RPMI7951 (cell line): ENCODE data around the gene SHB. TPM values are rescaled to one million over a fixed set of nuclear protein-coding genes. Genes with fewer than 3 reads are reported as not detected.

Source experiments
- DNase-seq: peaks from one replicate; pipeline ENCODE4 v3.0.0-alpha.2; 2012; ENCODE audit warnings: low read depth
- total RNA-seq: library from RNA; depleted of rRNA; stranded (reverse); fragments of >200 nt; shearing (Covaris generic); gene quantifications from 2 replicates; pipeline ENCODE4 v1.2.3, GENCODE V29; 2014

Gene SHB
- total RNA-seq, 1 experiment from 2014 or later, result 10.0 TPM

DNA sequence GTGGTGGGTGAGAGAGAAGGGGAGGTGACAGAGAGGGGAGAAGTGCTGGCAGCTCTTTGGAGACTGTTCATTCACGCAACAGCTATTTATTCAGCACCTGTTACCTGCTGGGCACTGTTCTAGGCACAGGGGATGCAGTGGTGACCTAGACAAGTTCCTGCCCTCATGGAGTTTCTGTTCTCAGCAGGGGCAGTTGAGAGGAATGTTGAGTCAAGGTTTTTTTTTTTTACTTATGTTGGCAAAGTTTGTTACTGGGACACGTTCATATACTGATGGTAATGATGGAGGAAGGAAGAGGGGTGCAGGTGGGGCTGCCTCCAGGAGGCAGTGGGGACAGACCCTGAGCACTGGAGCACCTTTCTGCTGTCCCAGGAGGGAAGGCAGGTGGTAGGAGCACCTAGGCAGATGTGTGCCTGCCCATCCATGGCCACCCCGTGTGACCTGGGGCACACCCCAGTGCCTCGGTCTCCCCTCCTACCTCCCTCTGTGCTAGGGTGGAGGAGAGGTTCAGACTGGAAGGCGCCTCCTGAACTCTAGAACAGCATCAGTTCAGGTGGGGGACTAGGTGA, 115.7 kb downstream of the SHB start:
- DNase-seq, result no peak

- peak; percentile 91 for DNase-seq
These were observed 116.3 kb downstream of the SHB start for GRCh38 chr9:37952731-37953130.

GRCh38 chr9:37951671-37952449, 117.2 kb downstream of the SHB start:
- no peak for DNase-seq

DNA sequence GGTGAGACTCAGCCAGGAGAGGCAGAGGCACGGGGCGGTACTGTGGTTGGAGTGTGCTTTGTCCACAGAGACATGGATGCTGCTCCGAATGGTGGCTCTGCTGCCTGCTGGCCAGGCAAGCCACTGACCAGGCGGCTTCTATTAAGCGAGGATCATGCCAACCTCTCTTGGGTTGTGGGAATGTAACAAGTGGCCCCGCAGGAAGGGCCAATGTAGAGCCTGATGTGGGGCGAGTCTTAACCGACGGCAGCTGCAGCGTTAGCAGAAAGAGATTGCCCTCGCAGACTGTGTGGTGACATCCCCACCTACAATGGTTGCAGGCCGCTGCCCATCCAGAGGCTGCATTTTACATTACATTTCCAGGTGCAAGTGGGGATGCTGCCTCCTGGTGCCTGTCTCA, 118.5 kb downstream of the SHB start:
- DNase-seq, result no peak

GRCh38 chr9:37949576-37949975, 119.5 kb downstream of the SHB start:
- no peak for DNase-seq

DNA sequence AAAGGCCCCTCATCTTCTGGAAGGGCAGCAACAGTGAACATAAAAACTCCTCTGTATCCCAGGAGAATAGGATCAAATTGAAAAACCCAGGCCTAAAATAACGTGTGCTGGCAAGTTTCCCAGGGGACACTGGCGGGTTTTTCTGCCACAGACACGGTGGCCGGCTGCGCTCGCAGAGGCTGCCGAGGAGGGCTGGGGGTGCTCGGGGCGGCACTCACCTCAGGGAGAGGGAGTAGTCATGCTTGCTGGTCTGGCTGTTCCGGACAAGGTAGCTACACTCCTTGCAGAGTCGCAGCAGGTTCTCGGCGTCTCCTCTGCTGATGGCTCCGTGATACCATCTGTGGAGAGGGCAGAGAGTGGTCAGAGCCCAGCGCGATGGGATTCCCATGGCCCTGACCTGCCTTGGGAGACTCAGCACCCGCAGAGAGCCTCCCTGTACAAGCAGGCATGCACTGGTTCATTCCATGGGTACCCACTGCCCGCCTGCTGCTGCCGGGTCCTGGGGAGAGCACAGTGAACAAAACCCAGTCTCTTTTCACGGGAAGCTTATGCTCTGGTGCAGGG, 120.5 kb downstream of the SHB start:
- no peak for DNase-seq

DNA sequence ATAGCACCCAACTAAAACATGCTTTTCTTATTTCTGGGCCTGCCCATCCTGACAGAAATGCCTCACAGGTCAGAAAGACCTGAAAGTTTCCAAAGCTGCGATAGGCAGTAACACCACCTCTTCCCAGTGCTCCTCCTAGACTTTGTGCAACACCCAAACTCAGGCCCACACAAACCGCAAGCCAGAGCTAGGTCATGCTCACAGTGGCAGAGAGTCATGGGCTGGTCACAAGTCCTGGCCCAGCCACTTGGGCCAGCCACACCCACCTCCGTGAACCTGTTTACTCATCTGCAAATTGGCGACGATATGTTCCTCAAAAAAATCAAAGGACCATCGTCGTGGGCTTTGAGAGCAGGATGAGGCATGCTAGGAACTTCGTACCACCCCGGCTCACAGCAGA, 121.0 kb downstream of the SHB start:
- DNase-seq, result peak; percentile 55

DNA sequence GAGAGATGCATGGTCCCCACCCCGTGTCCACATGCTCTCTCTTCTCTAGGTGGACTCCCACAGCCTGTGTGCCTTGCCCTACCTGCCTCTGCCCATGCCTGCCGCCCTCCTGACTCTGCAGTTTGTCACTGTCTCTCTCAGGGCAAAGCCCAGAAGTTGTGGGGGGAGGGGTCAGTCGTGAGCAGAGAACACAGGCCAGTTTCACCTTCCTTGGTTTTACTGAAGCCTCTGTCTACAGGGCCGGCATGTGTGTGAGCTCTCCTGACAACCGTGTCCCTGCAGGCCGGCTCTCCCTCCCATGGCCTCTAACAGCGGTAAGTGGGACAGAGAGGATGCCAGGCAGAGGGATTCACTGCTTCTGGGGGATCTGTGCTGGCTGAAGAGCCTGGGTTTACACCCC, 121.6 kb downstream of the SHB start:
- no peak for DNase-seq

GRCh38 chr9:37946971-37947370, 122.1 kb downstream of the SHB start:
- no peak for DNase-seq

DNA sequence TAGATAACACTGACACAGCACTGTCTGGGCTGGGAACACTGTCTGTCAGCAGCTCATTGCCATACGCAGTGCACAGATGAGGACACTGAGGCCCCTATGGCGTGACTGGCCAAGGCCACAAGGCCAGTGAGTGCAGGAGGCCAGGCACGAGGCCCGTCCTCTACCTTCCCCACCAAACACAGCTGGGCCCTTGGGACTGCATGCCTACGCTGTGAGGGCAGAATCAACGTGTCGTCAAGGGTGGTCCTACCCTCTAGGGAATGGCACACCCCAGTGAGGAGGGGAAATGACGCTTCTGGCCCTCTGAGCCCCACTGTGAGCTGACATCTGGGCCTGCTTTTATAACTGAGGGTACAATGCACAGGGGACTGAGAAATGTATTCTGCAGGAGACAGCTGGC, 123.0 kb downstream of the SHB start:
- no peak for DNase-seq

DNA sequence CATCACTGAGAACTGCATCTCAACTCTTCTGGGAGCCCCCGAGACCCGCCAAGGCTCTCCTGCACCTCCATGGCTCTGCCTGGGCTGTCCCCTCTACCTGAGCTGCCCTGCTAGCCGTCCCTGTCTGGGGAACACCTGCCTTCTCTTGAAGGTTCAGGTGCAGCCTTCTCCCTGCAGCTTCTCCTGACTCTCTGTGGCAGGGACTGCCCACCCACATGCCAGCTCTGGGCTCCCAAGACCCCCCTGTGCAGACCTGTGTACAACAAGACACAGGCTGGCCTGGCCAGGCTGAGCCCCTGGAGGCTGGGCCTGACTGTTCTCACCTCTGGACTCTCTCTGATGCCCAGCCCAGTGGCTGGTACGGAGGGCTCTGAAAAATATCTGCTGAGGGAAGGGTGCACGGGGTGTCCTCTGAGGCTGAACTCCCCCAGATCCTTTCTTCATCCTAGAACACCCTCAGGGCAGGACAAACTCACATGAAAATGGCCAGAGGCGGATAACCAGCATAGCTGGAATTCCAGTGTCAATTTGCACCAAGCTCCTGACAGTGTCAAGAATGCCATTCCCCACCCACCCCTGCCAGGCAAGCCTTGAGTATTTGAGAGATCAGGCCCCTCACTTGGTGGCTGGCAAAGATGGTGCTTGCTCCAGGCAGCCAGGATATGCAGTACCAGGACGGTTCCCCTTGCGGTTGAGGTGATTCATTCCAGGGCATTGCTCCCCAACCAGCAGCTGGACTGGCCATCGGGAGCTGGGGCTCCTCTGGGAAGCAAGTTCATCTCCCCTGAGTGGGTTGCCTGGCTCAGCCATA, 124.2 kb downstream of the SHB start:
- DNase-seq, result peak; percentile 87

GRCh38 chr9:37944266-37944650, 124.8 kb downstream of the SHB start:
- DNase-seq, result peak; percentile 66

DNA sequence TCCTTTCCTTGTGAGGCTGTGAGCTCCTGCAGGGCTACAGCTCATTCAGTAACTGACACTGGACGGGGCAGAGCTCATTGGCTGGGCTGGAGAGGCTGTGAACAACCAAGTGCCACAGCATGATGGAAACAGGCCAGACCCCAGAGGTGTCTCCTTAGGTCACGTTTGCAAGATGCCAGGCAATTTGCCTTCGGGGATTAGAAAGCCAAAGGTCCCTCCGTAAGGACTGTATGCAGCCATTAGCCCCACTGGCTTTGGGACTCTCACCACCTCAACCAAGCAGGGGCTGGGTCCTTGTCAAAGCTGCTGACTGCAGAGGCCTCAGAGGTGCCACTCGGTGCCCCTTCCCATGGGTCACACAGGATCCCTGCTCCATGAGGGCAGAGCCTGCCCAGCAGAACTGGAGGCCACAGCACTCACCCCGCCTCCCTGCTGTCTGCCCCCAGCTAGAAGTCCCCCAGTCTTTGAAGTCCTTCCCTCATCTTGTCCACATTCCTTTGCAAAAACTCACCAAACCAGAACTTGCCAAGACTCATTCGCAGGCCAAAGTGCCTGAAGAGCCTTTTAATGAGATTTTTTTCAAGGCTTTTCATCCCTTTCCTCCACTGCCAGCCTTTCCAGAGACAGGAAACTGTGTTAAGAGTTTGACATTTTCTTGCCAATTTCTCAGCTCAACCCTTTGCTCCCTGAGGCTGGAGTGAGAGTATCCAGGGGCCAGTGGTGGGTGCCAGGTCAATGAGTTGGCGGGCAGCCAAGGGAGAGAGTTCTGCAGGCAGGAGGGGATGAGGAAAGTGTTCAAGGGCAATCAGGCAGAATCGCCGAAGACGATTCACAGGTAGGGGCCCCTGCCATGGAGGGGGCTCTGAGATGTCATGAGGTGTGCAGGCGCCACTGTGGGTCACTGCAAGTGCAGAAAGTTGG, 125.4 kb downstream of the SHB start:
- DNase-seq, result peak; percentile 98

GRCh38 chr9:37942621-37943344, 126.2 kb downstream of the SHB start:
- no peak for DNase-seq

DNA sequence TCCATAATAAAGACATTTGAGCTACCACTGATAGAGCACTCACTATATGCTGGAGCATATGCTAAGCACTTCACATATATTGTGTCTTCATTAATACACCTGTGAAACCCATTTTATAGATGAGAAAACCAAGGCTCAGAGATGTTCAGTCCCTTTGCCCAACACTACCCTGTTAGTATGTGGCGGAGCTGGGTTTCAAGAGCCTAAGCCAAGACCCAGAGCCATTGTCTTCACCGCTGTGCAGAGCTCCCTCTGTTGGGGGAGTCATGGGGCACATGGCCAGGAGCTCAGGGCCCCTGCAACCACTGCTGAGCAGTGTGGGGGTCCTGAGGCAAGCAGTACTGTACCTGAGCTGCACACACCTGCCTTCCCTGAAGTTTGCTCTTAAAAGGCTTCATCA, 127.8 kb downstream of the SHB start:
- no peak for DNase-seq

DNA sequence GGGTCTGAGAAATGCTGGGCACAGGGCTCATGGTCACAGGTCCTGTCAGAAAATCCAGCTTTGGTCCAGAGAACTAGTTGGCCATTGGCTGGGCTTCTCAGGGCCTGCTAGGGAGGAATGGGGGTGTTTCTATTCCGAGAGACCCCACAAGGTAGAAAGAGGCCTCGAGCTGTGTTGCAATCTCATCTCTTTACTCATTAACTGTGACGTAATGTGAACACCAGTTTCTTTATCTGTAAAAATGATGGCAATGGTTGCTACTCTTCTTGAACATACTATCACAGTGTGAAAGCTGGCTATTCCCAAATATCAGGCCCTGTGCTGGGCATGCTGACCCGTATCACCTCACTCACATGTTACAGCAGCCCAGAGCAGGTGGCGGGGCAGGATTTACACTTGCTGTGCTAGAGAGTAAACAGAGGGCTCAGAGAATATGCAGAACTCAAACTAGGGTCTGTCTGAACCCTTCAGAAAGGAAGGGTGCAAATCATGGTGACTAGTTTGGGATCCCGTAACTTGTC, 129.4 kb downstream of the SHB start:
- no peak for DNase-seq

- DNase-seq, result peak; percentile 98
These were observed 130.7 kb downstream of the SHB start for GRCh38 chr9:37938121-37938891.

DNA sequence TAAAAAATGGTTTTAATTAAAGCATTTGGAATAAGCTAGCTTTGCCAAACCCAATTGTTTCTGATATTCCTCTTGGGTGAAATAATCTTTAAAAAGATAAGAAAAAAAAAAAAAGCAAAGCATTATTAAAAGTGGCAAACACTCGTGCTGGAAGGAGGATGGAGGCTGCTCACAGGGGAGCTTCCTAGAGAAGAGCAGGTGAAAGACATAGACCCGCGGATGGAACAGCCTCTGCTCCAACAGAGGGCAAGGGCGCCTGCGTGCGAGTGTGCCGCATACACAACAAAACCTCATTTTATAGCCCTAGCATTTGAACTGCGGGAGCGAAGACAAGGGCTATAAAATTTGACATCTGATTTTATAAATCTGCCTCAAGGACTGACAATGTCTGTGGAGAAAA, 131.7 kb downstream of the SHB start:
- no peak for DNase-seq

GRCh38 chr9:37936965-37937364, 132.1 kb downstream of the SHB start:
- peak; percentile 89 for DNase-seq

DNA sequence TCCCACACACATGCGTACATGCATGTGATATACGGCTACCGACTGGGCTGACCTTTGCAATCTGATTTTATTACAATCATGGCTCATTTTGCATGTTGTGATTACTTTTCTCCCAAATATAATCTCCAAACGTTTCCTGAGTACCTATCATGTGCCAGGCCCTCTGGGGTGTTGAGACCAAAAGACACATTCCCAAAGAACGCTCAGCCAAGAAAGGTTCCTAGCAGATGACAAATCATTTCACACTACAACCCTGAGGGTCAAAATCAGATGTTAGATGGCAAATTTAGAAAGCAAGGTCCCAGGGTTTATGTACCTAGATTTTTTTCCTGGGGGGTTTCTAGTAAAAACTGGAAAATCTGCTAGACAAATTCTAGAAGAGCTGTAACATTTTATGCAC, 132.7 kb downstream of the SHB start:
- DNase-seq, result peak; percentile 63
